K562 (cell line): Measurements from ENCODE around the gene CRABP2.
A peak's percentile ranks its signal among the peaks of the same experiment; 100 is the strongest.

ENCODE experiments used
- CBX5 ChIP-seq: IDR thresholded peaks from 2 replicates; pipeline ENCODE4 v1.6.1; 2014; ENCODE audit warnings: low read depth, borderline replicate concordance
- CHCHD3 ChIP-seq: fragments of 250-450 bp; sonication (Bioruptor Pico); IDR thresholded peaks from 2 replicates; pipeline ENCODE4 v2.1.2; 2022; ENCODE audit warnings: mild to moderate bottlenecking
- PTTG1 ChIP-seq: fragments of 450-650 bp; IDR thresholded peaks from 2 replicates; pipeline ENCODE4 v1.6.1; 2016; ENCODE audit warnings: low read depth, mild to moderate bottlenecking, missing genetic modification characterization, missing compliant biosample characterization
- RNF2 ChIP-seq: sonication (generic); IDR thresholded peaks from 2 replicates; pipeline ENCODE4 v1.6.1; 2016
- SETDB1 ChIP-seq: IDR thresholded peaks from one replicate; pipeline ENCODE4 v1.6.1; 2012; ENCODE audit warnings: low read length, control low read depth, inconsistent platforms
- U2AF2 ChIP-seq: fragments of 200-400 bp; formaldehyde crosslinking; optimal IDR thresholded peaks from 2 replicates; pipeline ENCODE3; 2017; ENCODE audit warnings: low read depth, mild to moderate bottlenecking, low read length
- TF ChIP-seq, protein P1 (sequence below), 2 experiments: fragments of 450-650 bp; formaldehyde crosslinking in 1 of 2; IDR thresholded peaks; 2 replicates each; pipeline versions ENCODE4 v1.4.0 to v1.6.1; 2014 to 2020; ENCODE audit warnings: mild to moderate bottlenecking in 2 of 2, borderline replicate concordance in 1 of 2, low read depth in 1 of 2
- TF ChIP-seq, protein P2 (sequence below): sonication (generic); formaldehyde crosslinking; IDR thresholded peaks from 2 replicates; pipeline ENCODE4 v1.8.1; 2022; ENCODE audit warnings: missing genetic modification reagents
- TF ChIP-seq, protein P3 (sequence below): fragments of 450-650 bp; conservative IDR thresholded peaks from 2 replicates; pipeline ENCODE4 v1.6.1; 2016; ENCODE audit warnings: missing genetic modification characterization, low read depth, mild to moderate bottlenecking, missing compliant biosample characterization, moderate library complexity
- TF ChIP-seq, protein P4 (sequence below), 2 experiments: fragments of 450-650 bp; IDR thresholded peaks; 2 replicates each; pipeline ENCODE4 v1.6.1; 2016
- TF ChIP-seq, protein P5 (sequence below): fragments of 250-450 bp; sonication (Bioruptor Pico); IDR thresholded peaks from 2 replicates; pipeline ENCODE4 v1.5.0; 2021
- TF ChIP-seq, protein P6 (sequence below), 3 experiments: IDR thresholded peaks in 2 of 3; conservative IDR thresholded peaks in 1 of 3; 2 replicates each; pipeline ENCODE4 v1.5.1; 2011 to 2012; ENCODE audit warnings: low read length in 3 of 3, mild to moderate bottlenecking in 3 of 3, control low read depth in 2 of 3, improper control_type of control experiment in 1 of 3, inconsistent platforms in 1 of 3, low read depth in 1 of 3, mixed read lengths in 1 of 3, moderate library complexity in 1 of 3; ENCODE audit not compliant: insufficient read depth in 2 of 3

DNA sequence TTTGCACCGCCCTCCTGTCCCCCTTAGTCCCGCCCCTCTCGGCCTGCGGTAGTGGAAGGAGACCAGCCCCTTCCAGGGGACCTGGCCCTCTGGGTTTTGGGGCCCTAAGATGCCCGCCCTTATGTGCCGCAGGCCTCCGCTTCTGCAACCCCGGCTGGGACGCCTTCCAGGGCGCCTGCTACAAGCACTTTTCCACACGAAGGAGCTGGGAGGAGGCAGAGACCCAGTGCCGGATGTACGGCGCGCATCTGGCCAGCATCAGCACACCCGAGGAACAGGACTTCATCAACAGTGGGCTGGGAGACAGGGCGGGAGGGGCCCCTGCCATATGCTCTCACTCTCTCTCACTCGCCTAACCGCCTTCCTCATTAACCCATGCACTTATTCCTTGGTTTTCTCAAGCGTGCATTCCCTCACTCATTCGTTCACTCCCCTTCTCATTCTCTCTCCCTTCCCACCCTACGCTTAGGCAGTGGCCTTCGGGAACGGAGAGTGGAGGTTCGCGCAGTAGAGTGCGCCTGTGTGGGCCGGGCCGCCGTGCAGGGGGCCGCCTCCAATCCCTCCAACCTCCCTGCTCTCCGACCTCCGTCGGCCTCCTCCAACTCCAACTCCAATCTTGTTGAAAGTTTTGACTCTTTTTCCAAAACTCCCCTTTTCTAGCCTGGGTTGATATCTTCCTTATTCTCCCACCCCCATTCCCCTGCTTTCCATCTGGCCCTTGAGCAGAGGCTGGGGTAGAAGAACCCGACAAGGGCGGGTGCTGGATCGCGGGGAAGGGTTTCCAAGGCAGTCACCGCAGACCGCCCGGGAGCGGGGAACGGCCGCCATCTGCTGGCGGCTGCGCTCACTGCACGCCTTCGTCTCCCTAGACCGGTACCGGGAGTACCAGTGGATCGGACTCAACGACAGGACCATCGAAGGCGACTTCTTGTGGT, 48.3 kb downstream of the CRABP2 start:
- TF ChIP-seq, protein P1, sequence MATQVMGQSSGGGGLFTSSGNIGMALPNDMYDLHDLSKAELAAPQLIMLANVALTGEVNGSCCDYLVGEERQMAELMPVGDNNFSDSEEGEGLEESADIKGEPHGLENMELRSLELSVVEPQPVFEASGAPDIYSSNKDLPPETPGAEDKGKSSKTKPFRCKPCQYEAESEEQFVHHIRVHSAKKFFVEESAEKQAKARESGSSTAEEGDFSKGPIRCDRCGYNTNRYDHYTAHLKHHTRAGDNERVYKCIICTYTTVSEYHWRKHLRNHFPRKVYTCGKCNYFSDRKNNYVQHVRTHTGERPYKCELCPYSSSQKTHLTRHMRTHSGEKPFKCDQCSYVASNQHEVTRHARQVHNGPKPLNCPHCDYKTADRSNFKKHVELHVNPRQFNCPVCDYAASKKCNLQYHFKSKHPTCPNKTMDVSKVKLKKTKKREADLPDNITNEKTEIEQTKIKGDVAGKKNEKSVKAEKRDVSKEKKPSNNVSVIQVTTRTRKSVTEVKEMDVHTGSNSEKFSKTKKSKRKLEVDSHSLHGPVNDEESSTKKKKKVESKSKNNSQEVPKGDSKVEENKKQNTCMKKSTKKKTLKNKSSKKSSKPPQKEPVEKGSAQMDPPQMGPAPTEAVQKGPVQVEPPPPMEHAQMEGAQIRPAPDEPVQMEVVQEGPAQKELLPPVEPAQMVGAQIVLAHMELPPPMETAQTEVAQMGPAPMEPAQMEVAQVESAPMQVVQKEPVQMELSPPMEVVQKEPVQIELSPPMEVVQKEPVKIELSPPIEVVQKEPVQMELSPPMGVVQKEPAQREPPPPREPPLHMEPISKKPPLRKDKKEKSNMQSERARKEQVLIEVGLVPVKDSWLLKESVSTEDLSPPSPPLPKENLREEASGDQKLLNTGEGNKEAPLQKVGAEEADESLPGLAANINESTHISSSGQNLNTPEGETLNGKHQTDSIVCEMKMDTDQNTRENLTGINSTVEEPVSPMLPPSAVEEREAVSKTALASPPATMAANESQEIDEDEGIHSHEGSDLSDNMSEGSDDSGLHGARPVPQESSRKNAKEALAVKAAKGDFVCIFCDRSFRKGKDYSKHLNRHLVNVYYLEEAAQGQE (IDR thresholded peaks at IDR 0.05; ENCODE audit: borderline replicate concordance) = peak; percentile 69
- TF ChIP-seq, protein P1 (CRISPR knock-in tag; IDR thresholded peaks at IDR 0.05; ENCODE audit: low read depth) = no peak
- TF ChIP-seq, protein P2, sequence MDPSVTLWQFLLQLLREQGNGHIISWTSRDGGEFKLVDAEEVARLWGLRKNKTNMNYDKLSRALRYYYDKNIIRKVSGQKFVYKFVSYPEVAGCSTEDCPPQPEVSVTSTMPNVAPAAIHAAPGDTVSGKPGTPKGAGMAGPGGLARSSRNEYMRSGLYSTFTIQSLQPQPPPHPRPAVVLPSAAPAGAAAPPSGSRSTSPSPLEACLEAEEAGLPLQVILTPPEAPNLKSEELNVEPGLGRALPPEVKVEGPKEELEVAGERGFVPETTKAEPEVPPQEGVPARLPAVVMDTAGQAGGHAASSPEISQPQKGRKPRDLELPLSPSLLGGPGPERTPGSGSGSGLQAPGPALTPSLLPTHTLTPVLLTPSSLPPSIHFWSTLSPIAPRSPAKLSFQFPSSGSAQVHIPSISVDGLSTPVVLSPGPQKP (CRISPR knock-in tag) = no peak
- TF ChIP-seq, protein P3, sequence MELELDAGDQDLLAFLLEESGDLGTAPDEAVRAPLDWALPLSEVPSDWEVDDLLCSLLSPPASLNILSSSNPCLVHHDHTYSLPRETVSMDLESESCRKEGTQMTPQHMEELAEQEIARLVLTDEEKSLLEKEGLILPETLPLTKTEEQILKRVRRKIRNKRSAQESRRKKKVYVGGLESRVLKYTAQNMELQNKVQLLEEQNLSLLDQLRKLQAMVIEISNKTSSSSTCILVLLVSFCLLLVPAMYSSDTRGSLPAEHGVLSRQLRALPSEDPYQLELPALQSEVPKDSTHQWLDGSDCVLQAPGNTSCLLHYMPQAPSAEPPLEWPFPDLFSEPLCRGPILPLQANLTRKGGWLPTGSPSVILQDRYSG (tag) = no peak
- TF ChIP-seq SETDB1 = no peak
- no peak for TF ChIP-seq CHCHD3
- TF ChIP-seq RNF2 = no peak
- TF ChIP-seq, protein P4, sequence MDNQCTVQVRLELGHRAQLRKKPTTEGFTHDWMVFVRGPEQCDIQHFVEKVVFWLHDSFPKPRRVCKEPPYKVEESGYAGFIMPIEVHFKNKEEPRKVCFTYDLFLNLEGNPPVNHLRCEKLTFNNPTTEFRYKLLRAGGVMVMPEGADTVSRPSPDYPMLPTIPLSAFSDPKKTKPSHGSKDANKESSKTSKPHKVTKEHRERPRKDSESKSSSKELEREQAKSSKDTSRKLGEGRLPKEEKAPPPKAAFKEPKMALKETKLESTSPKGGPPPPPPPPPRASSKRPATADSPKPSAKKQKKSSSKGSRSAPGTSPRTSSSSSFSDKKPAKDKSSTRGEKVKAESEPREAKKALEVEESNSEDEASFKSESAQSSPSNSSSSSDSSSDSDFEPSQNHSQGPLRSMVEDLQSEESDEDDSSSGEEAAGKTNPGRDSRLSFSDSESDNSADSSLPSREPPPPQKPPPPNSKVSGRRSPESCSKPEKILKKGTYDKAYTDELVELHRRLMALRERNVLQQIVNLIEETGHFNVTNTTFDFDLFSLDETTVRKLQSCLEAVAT (IDR thresholded peaks at IDR 0.05) = no peak
- TF ChIP-seq PTTG1 (tag) = no peak
- no peak for TF ChIP-seq U2AF2
- no peak for TF ChIP-seq CBX5
- TF ChIP-seq, protein P5, sequence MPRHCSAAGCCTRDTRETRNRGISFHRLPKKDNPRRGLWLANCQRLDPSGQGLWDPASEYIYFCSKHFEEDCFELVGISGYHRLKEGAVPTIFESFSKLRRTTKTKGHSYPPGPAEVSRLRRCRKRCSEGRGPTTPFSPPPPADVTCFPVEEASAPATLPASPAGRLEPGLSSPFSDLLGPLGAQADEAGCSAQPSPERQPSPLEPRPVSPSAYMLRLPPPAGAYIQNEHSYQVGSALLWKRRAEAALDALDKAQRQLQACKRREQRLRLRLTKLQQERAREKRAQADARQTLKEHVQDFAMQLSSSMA (CRISPR knock-in tag) = no peak
- TF ChIP-seq, protein P6, sequence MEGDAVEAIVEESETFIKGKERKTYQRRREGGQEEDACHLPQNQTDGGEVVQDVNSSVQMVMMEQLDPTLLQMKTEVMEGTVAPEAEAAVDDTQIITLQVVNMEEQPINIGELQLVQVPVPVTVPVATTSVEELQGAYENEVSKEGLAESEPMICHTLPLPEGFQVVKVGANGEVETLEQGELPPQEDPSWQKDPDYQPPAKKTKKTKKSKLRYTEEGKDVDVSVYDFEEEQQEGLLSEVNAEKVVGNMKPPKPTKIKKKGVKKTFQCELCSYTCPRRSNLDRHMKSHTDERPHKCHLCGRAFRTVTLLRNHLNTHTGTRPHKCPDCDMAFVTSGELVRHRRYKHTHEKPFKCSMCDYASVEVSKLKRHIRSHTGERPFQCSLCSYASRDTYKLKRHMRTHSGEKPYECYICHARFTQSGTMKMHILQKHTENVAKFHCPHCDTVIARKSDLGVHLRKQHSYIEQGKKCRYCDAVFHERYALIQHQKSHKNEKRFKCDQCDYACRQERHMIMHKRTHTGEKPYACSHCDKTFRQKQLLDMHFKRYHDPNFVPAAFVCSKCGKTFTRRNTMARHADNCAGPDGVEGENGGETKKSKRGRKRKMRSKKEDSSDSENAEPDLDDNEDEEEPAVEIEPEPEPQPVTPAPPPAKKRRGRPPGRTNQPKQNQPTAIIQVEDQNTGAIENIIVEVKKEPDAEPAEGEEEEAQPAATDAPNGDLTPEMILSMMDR (IDR thresholded peaks at IDR 0.05 in 2 of 3, conservative IDR thresholded peaks at IDR 0.05 in 1 of 3; ENCODE audit: insufficient read depth in 2 of 3, low read depth in 1 of 3, low read length in 3 of 3) = peak; percentile 94 to 97 (median 95)
